Stimulated activated effector memory CD8-positive, alpha-beta T cell treated with anti-CD3 and anti-CD28 coated beads, Interleukin-12 subunit alpha, Interleukin-12 subunit beta, amount 100 ng/mL, for 72 hours (primary cell): ENCODE measurements around the gene UQCC2.
A peak's percentile ranks its signal among the peaks of the same experiment; 100 is the strongest.

Experiments used
- ATAC-seq: fragments of 150-1000 bp; cut with Tn5 transposase; 2 replicates; pipeline ENCODE4 v1.10.0; 2021
- DNase-seq, 2 donors: peaks; one replicate each; pipeline ENCODE4 v3.0.0; 2021 to 2022; ENCODE audit warnings: low spot score in 2 of 2
- H3K27ac Mint-ChIP-seq: one replicate; pipeline ENCODE4 v1.8.0; 2022; ENCODE audit warnings: mild to moderate bottlenecking, mixed read lengths
- H3K36me3 Mint-ChIP-seq: one replicate; pipeline ENCODE4 v1.8.0; 2022; ENCODE audit warnings: mild to moderate bottlenecking, mixed read lengths
- H3K4me1 Mint-ChIP-seq: one replicate; pipeline ENCODE4 v1.8.0; 2022; ENCODE audit warnings: mixed read lengths
- H3K4me3 Mint-ChIP-seq: one replicate; pipeline ENCODE4 v1.8.0; 2022; ENCODE audit warnings: mild to moderate bottlenecking, mixed read lengths
- H3K9me3 Mint-ChIP-seq: one replicate; pipeline ENCODE4 v1.8.0; 2022; ENCODE audit warnings: mixed read lengths

Gene UQCC2

GRCh38 chr6:33747823-33748222 is 36.3 kb upstream of the UQCC2 start:
- H3K4me1 Mint-ChIP-seq: peaks cover 6% of the 10 kb centered on the region
- no peaks in the 10 kb centered on the region for H3K36me3 Mint-ChIP-seq
- ATAC-seq (no peak), DNase-seq (no peak)
- H3K27ac Mint-ChIP-seq: no peak overlapping the region
- no peaks in the 10 kb centered on the region for H3K9me3 Mint-ChIP-seq
- H3K4me3 Mint-ChIP-seq: no peak overlapping the region

- peak within 1 kb of the TSS; percentile 60 for H3K27ac Mint-ChIP-seq
These were observed 35.2 kb upstream of the UQCC2 start, which contains the start of gene IP6K3 for GRCh38 chr6:33746651-33747100. Gene IP6K3 (minus strand): TSS chr6:33746905. CDS start chr6:33735476, 11,429 bp downstream.

GRCh38 chr6:33746036-33746600 is 34.6 kb upstream of the UQCC2 start:
- Mint-ChIP-seq H3K4me1 (peaks cover 6% of the 10 kb centered on the region), H3K36me3 (no peaks in the 10 kb centered on the region), H3K4me3 (no peak overlapping the region), H3K9me3 (no peaks in the 10 kb centered on the region), H3K27ac (no peak overlapping the region)
- no peak for DNase-seq
- ATAC-seq: no peak

More at GRCh38 chr6:33746651-33747100, 35.2 kb upstream of the UQCC2 start, which contains the start of gene IP6K3:
- Mint-ChIP-seq H3K9me3 (no peaks in the 10 kb centered on the region), H3K36me3 (no peaks in the 10 kb centered on the region), H3K4me1 (peaks cover 6% of the 10 kb centered on the region), H3K4me3 (no peak within 1 kb of the TSS)
- ATAC-seq (no peak), DNase-seq (no peak)

- H3K4me3 Mint-ChIP-seq: no peak overlapping the region
- H3K9me3 Mint-ChIP-seq: no peaks in the 10 kb centered on the region
- H3K4me1 Mint-ChIP-seq: peaks cover 6% of the 10 kb centered on the region
- ATAC-seq (no peak), DNase-seq (no peak)
- H3K36me3 Mint-ChIP-seq: no peaks in the 10 kb centered on the region
- no peak overlapping the region for H3K27ac Mint-ChIP-seq
These were observed 34.0 kb upstream of the UQCC2 start for GRCh38 chr6:33745548-33745947.

- H3K27ac Mint-ChIP-seq: no peak overlapping the region
- H3K4me1 Mint-ChIP-seq: peaks cover 6% of the 10 kb centered on the region
- H3K4me3 Mint-ChIP-seq: no peak overlapping the region
- H3K36me3 Mint-ChIP-seq: no peaks in the 10 kb centered on the region
- no peak for DNase-seq
- no peak for ATAC-seq
- no peaks in the 10 kb centered on the region for H3K9me3 Mint-ChIP-seq
These were observed 33.5 kb upstream of the UQCC2 start for GRCh38 chr6:33744895-33745546.

GRCh38 chr6:33744001-33744848 is 32.7 kb upstream of the UQCC2 start:
- ATAC-seq: peak; percentile 69
- Mint-ChIP-seq H3K9me3 (no peaks in the 10 kb centered on the region), H3K36me3 (no peaks in the 10 kb centered on the region), H3K4me3 (no peak overlapping the region), H3K4me1 (peaks cover 6% of the 10 kb centered on the region), H3K27ac (no peak overlapping the region)
- DNase-seq: peak; percentile 59 to 85

- Mint-ChIP-seq H3K36me3 (no peaks in the 10 kb centered on the region), H3K9me3 (no peaks in the 10 kb centered on the region), H3K4me1 (peaks cover 6% of the 10 kb centered on the region), H3K4me3 (no peak overlapping the region), H3K27ac (peak overlapping the region; percentile 41)
- DNase-seq: no peak
- ATAC-seq: no peak
These were observed 31.3 kb upstream of the UQCC2 start for GRCh38 chr6:33742837-33743236.

- H3K4me3 Mint-ChIP-seq: no peak overlapping the region
- H3K36me3 Mint-ChIP-seq: no peaks in the 10 kb centered on the region
- H3K9me3 Mint-ChIP-seq: no peaks in the 10 kb centered on the region
- H3K4me1 Mint-ChIP-seq: peaks cover 6% of the 10 kb centered on the region
- no peak overlapping the region for H3K27ac Mint-ChIP-seq
- DNase-seq (no peak), ATAC-seq (no peak)
These were observed 30.6 kb upstream of the UQCC2 start for GRCh38 chr6:33742092-33742491.

GRCh38 chr6:33740794-33741193 is 29.3 kb upstream of the UQCC2 start:
- Mint-ChIP-seq H3K4me3 (no peak overlapping the region), H3K27ac (no peak overlapping the region), H3K36me3 (no peaks in the 10 kb centered on the region), H3K4me1 (peaks cover 6% of the 10 kb centered on the region), H3K9me3 (no peaks in the 10 kb centered on the region)
- no peak for DNase-seq
- no peak for ATAC-seq

- H3K27ac Mint-ChIP-seq: no peak overlapping the region
- H3K36me3 Mint-ChIP-seq: no peaks in the 10 kb centered on the region
- no peak for DNase-seq
- ATAC-seq: no peak
- no peak overlapping the region for H3K4me3 Mint-ChIP-seq
- H3K9me3 Mint-ChIP-seq: no peaks in the 10 kb centered on the region
- H3K4me1 Mint-ChIP-seq: peaks cover 6% of the 10 kb centered on the region
These were observed 28.7 kb upstream of the UQCC2 start for GRCh38 chr6:33740204-33740608.

GRCh38 chr6:33739571-33739970 is 28.1 kb upstream of the UQCC2 start:
- Mint-ChIP-seq H3K9me3 (no peaks in the 10 kb centered on the region), H3K27ac (no peak overlapping the region), H3K4me3 (no peak overlapping the region), H3K36me3 (no peaks in the 10 kb centered on the region), H3K4me1 (peaks cover 6% of the 10 kb centered on the region)
- DNase-seq (no peak), ATAC-seq (no peak)

GRCh38 chr6:33738879-33739278 is 27.4 kb upstream of the UQCC2 start:
- H3K27ac Mint-ChIP-seq: no peak overlapping the region
- H3K4me1 Mint-ChIP-seq: no peaks in the 10 kb centered on the region
- ATAC-seq (no peak), DNase-seq (no peak)
- no peaks in the 10 kb centered on the region for H3K36me3 Mint-ChIP-seq
- no peaks in the 10 kb centered on the region for H3K9me3 Mint-ChIP-seq
- H3K4me3 Mint-ChIP-seq: no peak overlapping the region

GRCh38 chr6:33738153-33738552 is 26.7 kb upstream of the UQCC2 start:
- no peaks in the 10 kb centered on the region for H3K9me3 Mint-ChIP-seq
- no peaks in the 10 kb centered on the region for H3K36me3 Mint-ChIP-seq
- H3K27ac Mint-ChIP-seq: peak overlapping the region; percentile 61
- DNase-seq (no peak), ATAC-seq (no peak)
- H3K4me1 Mint-ChIP-seq: no peaks in the 10 kb centered on the region
- H3K4me3 Mint-ChIP-seq: no peak overlapping the region

GRCh38 chr6:33737267-33738026 is 25.9 kb upstream of the UQCC2 start:
- Mint-ChIP-seq H3K36me3 (no peaks in the 10 kb centered on the region), H3K27ac (peak overlapping the region; percentile 61), H3K9me3 (no peaks in the 10 kb centered on the region), H3K4me1 (no peaks in the 10 kb centered on the region), H3K4me3 (no peak overlapping the region)
- ATAC-seq: no peak
- DNase-seq: no peak

GRCh38 chr6:33735216-33735615 is 23.7 kb upstream of the UQCC2 start:
- H3K4me3 Mint-ChIP-seq: no peak overlapping the region
- no peaks in the 10 kb centered on the region for H3K4me1 Mint-ChIP-seq
- no peaks in the 10 kb centered on the region for H3K36me3 Mint-ChIP-seq
- DNase-seq: no peak
- no peak overlapping the region for H3K27ac Mint-ChIP-seq
- no peak for ATAC-seq
- H3K9me3 Mint-ChIP-seq: no peaks in the 10 kb centered on the region
